B cell (primary cell): ENCODE measurements around the gene TNFAIP1. TPM values are rescaled to one million over a fixed set of nuclear protein-coding genes. Genes with fewer than 3 reads are reported as not detected.

Source experiments
- ATAC-seq: fragments of 200-7000 bp; cut with Tn5 transposase; one replicate; pipeline ENCODE4 v1.10.0; 2021; ENCODE audit warnings: low read depth, mild to moderate bottlenecking, moderate number of reproducible peaks, moderate library complexity
- CTCF ChIA-PET: fragments of 350-600 bp; sonication (Branson Sonifier 250); formaldehyde crosslinking; loops from one replicate; lab custom pipeline; 2021; ENCODE audit warnings: antibody characterized with exemption, inconsistent platforms; lab: Charles Lee
- POLR2A ChIA-PET: fragments of 350-600 bp; sonication (Branson Sonifier 250); formaldehyde crosslinking; loops from one replicate; lab custom pipeline; 2021; ENCODE audit warnings: antibody characterized with exemption; lab: Charles Lee
- DNase-seq: peaks from one replicate; pipeline ENCODE4 v3.0.0; 2013
- H2AFZ ChIP-seq: 2 replicates; pipeline ENCODE4 v1.6.1; 2012; ENCODE audit warnings: mild to moderate bottlenecking, low read depth, low read length; ENCODE audit not compliant: insufficient read depth, poor library complexity, severe bottlenecking
- H3K27ac ChIP-seq, 2 donors: 1 replicate in 1 of 2; 2 replicates in 1 of 2; pipeline ENCODE4 v1.5.1; 2012 to 2013; ENCODE audit warnings: low read length in 2 of 2, mild to moderate bottlenecking in 2 of 2, moderate library complexity in 1 of 2
- H3K27me3 ChIP-seq, 4 experiments: fragments of 200-600 bp in 1 of 4; sonication (generic) in 1 of 4; replicated peaks in 1 of 4; 1 replicate in 2 of 4; 2 replicates in 2 of 4; pipeline versions ENCODE4 v1.6.1 to v1.7.0; 2013 to 2016; ENCODE audit warnings: low read length in 3 of 4, mild to moderate bottlenecking in 2 of 4, mixed read lengths in 1 of 4, moderate library complexity in 1 of 4; ENCODE audit not compliant: insufficient read depth in 4 of 4, control insufficient read depth in 3 of 4; ENCODE audit errors: control extremely low read depth in 1 of 4
- H3K36me3 ChIP-seq, 2 experiments: replicated peaks in 1 of 2; 1 replicate in 1 of 2; 2 replicates in 1 of 2; pipeline versions ENCODE4 v1.6.1 to v1.7.1; 2013; ENCODE audit warnings: low read length in 1 of 2; ENCODE audit not compliant: insufficient read depth in 2 of 2, control insufficient read depth in 1 of 2; ENCODE audit errors: control extremely low read depth in 1 of 2, extremely low read depth in 1 of 2
- H3K4me1 ChIP-seq, 2 donors: fragments of 200-600 bp in 1 of 2; sonication (generic) in 1 of 2; 1 replicate in 1 of 2; 2 replicates in 1 of 2; pipeline versions ENCODE4 v1.5.1 to v1.6.1; 2013 to 2017; ENCODE audit warnings: low read length in 2 of 2; ENCODE audit not compliant: control insufficient read depth in 2 of 2, insufficient read depth in 2 of 2
- H3K4me2 ChIP-seq: replicated peaks from 2 replicates; pipeline ENCODE3; 2012; ENCODE audit warnings: mild to moderate bottlenecking, low read depth, low read length; ENCODE audit not compliant: poor library complexity, severe bottlenecking
- H3K4me3 ChIP-seq, 5 experiments: fragments of 200-600 bp in 1 of 5; sonication (generic) in 1 of 5; 1 replicate in 3 of 5; 2 replicates in 2 of 5; pipeline versions ENCODE4 v1.5.1 to v1.7.0; 2011 to 2016; ENCODE audit warnings: low read length in 4 of 5, mild to moderate bottlenecking in 4 of 5, low read depth in 2 of 5, control low read depth in 1 of 5, moderate library complexity in 1 of 5; ENCODE audit not compliant: insufficient read depth in 1 of 5; ENCODE audit errors: control extremely low read depth in 1 of 5, extremely low read depth in 1 of 5
- H3K79me2 ChIP-seq: fragments of 200-600 bp; sonication (generic); one replicate; pipeline ENCODE4 v1.6.0; 2016; ENCODE audit warnings: low read length; ENCODE audit not compliant: control insufficient read depth, insufficient read depth
- H3K9ac ChIP-seq: fragments of 200-600 bp; sonication (generic); 2 replicates; pipeline ENCODE4 v1.6.1; 2017; ENCODE audit warnings: mild to moderate bottlenecking, low read length, moderate library complexity
- H3K9me3 ChIP-seq, 3 donors: one replicate each; pipeline versions ENCODE4 v1.6.1 to v1.7.1; 2013; ENCODE audit warnings: low read length in 2 of 3; ENCODE audit not compliant: control insufficient read depth in 2 of 3, insufficient read depth in 1 of 3; ENCODE audit errors: control extremely low read depth in 1 of 3
- H4K20me1 ChIP-seq: 2 replicates; pipeline ENCODE4 v1.6.0; 2012; ENCODE audit warnings: mild to moderate bottlenecking, low read length; ENCODE audit not compliant: insufficient read depth, control insufficient read depth, poor library complexity, severe bottlenecking
- H3K27ac Mint-ChIP-seq: one replicate; pipeline ENCODE4 v1.8.0; 2021; ENCODE audit warnings: mixed read lengths
- H3K27me3 Mint-ChIP-seq: one replicate; pipeline ENCODE4 v1.8.0; 2021; ENCODE audit warnings: mixed read lengths
- H3K4me1 Mint-ChIP-seq: one replicate; pipeline ENCODE4 v1.8.0; 2021; ENCODE audit warnings: mixed read lengths
- H3K4me3 Mint-ChIP-seq: one replicate; pipeline ENCODE4 v1.8.0; 2021; ENCODE audit warnings: mixed read lengths
- H3K9me3 Mint-ChIP-seq: one replicate; pipeline ENCODE4 v1.8.0; 2022; ENCODE audit warnings: mixed read lengths; ENCODE audit not compliant: insufficient read depth
- EZH2 ChIP-seq: IDR thresholded peaks from 2 replicates; pipeline ENCODE4 v1.6.1; 2012; ENCODE audit warnings: borderline replicate concordance, low read depth, mild to moderate bottlenecking, moderate library complexity, low read length; ENCODE audit not compliant: insufficient read depth, poor library complexity, severe bottlenecking
- whole genome bisulfite sequencing: methylation state at CpG from one replicate; pipeline ENCODE4 v1.1.5; 2013; ENCODE audit warnings: missing lambda C conversion rate; ENCODE audit not compliant: insufficient coverage; 5-methylcytosine and 5-hydroxymethylcytosine counted together
- intact Hi-C: fragments of 100-400 bp; cut with micrococcal nuclease; formaldehyde crosslinking; loops from one replicate; pipeline ENCODE4 v1.10.0; 2022
- polyA plus RNA-seq: library from polyadenylated mRNA; depleted of rRNA; stranded (reverse); fragments of >200 nt; gene quantifications from 2 replicates; pipeline ENCODE4 v1.2.3, GENCODE V29; 2012
- total RNA-seq, 2 donors: library from RNA; stranded (reverse); fragments of 120-200 nt in 1 of 2; gene quantifications; 1 replicate in 1 of 2; 2 replicates in 1 of 2; pipeline versions ENCODE4 v1.2.3 to v1.2.4, GENCODE V29; 2013 to 2022
- TF ChIP-seq, protein P1 (sequence below): fragments of 200-600 bp; IDR thresholded peaks from one replicate; pipeline ENCODE4 v1.8.0; 2022; ENCODE audit warnings: antibody characterized with exemption, mild to moderate bottlenecking

Gene TNFAIP1
- total and polyA plus RNA-seq, 2 donors (not counting 1 experiment from before 2014, with no cell fraction given) = 10.7 to 20.4 TPM

DNA sequence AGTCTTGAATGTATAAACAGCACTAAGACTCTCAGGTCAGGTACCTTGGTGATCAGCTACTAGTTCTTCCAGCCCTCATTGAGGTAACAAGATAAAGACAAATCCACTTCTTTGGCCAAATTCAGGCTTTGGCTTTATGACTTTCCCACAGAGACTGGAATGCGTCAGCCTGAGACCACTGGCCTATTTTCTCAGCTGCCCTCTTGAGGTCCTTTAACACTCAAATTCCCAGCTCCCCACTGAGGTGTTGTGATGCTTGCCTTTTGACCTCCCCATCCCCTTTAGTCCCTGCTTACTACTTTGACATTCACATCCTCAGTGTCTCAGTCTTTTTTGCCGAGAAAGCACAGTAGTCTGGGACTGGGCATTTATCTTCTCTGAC, 10.6 kb downstream of the TNFAIP1 start:
- intact Hi-C loops = no loop called here
- Histone ChIP-seq H2AFZ (no peak overlapping the region), H3K4me2 (no peak overlapping the region), H3K79me2 (no peaks in the 10 kb centered on the region), H3K36me3 (peaks cover 0 to 86% of the 10 kb centered on the region in 2 experiments), H3K27me3 (no peaks in the 10 kb centered on the region), H3K9ac (no peak overlapping the region), H3K9me3 (no peaks in the 10 kb centered on the region), H3K27ac (no peak overlapping the region), H4K20me1 (no peaks in the 10 kb centered on the region), H3K4me1 (no peaks in the 10 kb centered on the region), H3K4me3 (no peak overlapping the region)
- no peak for ATAC-seq
- H3K27ac Mint-ChIP-seq = no peak overlapping the region
- no peak for DNase-seq
- TF ChIP-seq, protein P1, sequence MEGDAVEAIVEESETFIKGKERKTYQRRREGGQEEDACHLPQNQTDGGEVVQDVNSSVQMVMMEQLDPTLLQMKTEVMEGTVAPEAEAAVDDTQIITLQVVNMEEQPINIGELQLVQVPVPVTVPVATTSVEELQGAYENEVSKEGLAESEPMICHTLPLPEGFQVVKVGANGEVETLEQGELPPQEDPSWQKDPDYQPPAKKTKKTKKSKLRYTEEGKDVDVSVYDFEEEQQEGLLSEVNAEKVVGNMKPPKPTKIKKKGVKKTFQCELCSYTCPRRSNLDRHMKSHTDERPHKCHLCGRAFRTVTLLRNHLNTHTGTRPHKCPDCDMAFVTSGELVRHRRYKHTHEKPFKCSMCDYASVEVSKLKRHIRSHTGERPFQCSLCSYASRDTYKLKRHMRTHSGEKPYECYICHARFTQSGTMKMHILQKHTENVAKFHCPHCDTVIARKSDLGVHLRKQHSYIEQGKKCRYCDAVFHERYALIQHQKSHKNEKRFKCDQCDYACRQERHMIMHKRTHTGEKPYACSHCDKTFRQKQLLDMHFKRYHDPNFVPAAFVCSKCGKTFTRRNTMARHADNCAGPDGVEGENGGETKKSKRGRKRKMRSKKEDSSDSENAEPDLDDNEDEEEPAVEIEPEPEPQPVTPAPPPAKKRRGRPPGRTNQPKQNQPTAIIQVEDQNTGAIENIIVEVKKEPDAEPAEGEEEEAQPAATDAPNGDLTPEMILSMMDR = no peak
- TF ChIP-seq EZH2 = no peak
- ChIA-PET POLR2A (no interaction called here), CTCF (interaction anchor here (0.9 kb wide), 1 partner anchor 117 kb away, joined by 3 read pairs; no protein-coding TSS in a partner anchor)
- H3K27me3 Mint-ChIP-seq = no peaks in the 10 kb centered on the region
- H3K4me3 Mint-ChIP-seq = no peak overlapping the region
- H3K9me3 Mint-ChIP-seq = no peaks in the 10 kb centered on the region
- WGBS = 100% methylated on average over 1 of the region's 2 CpGs
- no peaks in the 10 kb centered on the region for H3K4me1 Mint-ChIP-seq

DNA sequence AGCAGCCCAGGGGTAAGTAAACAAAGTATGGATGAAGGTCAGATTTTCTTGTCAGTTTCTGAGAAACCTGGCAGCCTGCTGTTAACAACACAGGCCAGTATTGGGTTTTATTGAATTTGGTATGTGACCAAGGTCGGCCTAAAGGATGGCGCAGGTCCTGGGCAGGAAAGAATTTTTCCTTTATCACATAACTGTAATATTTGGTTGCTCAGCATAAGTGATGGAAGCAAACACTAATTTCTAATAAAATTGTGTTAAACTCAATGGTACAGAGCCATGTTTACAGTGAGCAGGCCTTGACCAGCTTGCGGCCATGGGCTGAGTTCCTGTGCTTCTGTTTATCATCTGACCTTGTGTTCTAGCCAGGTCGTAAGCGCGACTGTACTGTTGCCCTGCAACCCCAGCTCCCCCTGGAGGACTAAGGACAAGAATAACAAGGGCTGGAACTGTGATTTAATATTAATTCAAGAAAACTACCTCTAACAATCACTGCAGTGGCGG, 11.2 kb downstream of the TNFAIP1 start:
- no peak for TF ChIP-seq EZH2
- TF ChIP-seq, protein P1 = no peak
- intact Hi-C loops = no loop called here
- Histone ChIP-seq H3K4me3 (no peak overlapping the region), H3K36me3 (peaks cover 0 to 86% of the 10 kb centered on the region in 2 experiments), H4K20me1 (no peaks in the 10 kb centered on the region), H3K9ac (no peak overlapping the region), H3K27me3 (no peaks in the 10 kb centered on the region), H3K9me3 (no peaks in the 10 kb centered on the region), H3K4me1 (no peaks in the 10 kb centered on the region), H3K79me2 (no peaks in the 10 kb centered on the region), H2AFZ (no peak overlapping the region), H3K4me2 (no peak overlapping the region), H3K27ac (no peak overlapping the region)
- no peaks in the 10 kb centered on the region for H3K4me1 Mint-ChIP-seq
- CTCF ChIA-PET = interaction anchor here (0.9 to 1.3 kb wide), 2 partner anchors 95 to 117 kb away, joined by 3 to 4 read pairs; no protein-coding TSS in a partner anchor
- H3K9me3 Mint-ChIP-seq = no peaks in the 10 kb centered on the region
- WGBS = 100% methylated on average over 2 of the region's 7 CpGs
- no peak overlapping the region for H3K27ac Mint-ChIP-seq
- ATAC-seq (no peak), DNase-seq (no peak)
- POLR2A ChIA-PET = no interaction called here
- no peak overlapping the region for H3K4me3 Mint-ChIP-seq
- no peaks in the 10 kb centered on the region for H3K27me3 Mint-ChIP-seq
